ENCODE results near the gene KCNK6. TPM values are rescaled to one million over a fixed set of nuclear protein-coding genes. Genes with fewer than 3 reads are reported as not detected.

The KCNK6 gene
- total and polyA plus RNA-seq, 2 experiments from 2014 or later = 9.0 to 14.6 TPM

GRCh38 chr19:38284422-38284821 lies 35.2 kb upstream of the KCNK6 start:
- Mint-ChIP-seq H3K27ac (no peak overlapping the region), H3K9me3 (no peaks in the 10 kb centered on the region), H3K4me3 (no peak overlapping the region), H3K4me1 (no peaks in the 10 kb centered on the region; the same call in 2 of the 3 replicates), H3K27me3 (ENCODE audit: insufficient read depth, low read depth, poor library complexity) (peaks cover 2% of the 10 kb centered on the region), H3K36me3 (ENCODE audit: low read depth) (peaks cover 40% of the 10 kb centered on the region)
- Histone ChIP-seq H3K4me2 (no peak overlapping the region), H2AFZ (no peak overlapping the region), H3K4me1 (ENCODE audit: insufficient read depth) (no peaks in the 10 kb centered on the region), H3K27me3 (ENCODE audit: insufficient read depth) (no peaks in the 10 kb centered on the region), H3K36me3 (ENCODE audit: insufficient read depth) (peaks cover 12% of the 10 kb centered on the region), H3F3A (replicated peaks; ENCODE audit: low read depth) (peaks cover 17% of the 10 kb centered on the region), H3K27ac (ENCODE audit: low read depth) (0 out of 2 replicates have a peak overlapping the region, but pooled peaks have one; percentile 19), H4K20me1 (replicated peaks; ENCODE audit: insufficient read depth) (peaks cover 30% of the 10 kb centered on the region), H3K9me2 (ENCODE audit: insufficient read depth) (no peaks in the 10 kb centered on the region), H3K4me3 (no peak overlapping the region), H3K79me2 (replicated peaks; ENCODE audit: insufficient read depth) (peaks cover 56% of the 10 kb centered on the region)
- DNase-seq (ENCODE audit: low spot score) (no peak), ATAC-seq (no peak)
- TF ChIP-seq EZH2 (IDR thresholded peaks at IDR 0.05; ENCODE audit: low read depth, unreplicated experiment) (no peak), CREB1 (CRISPR knock-in tag; IDR thresholded peaks at IDR 0.05; ENCODE audit: low read depth) (no peak), EZH2phosphoT487 (IDR thresholded peaks at IDR 0.05; ENCODE audit: unreplicated experiment) (no peak), ZNF331 (CRISPR knock-in tag; IDR thresholded peaks at IDR 0.05; ENCODE audit: low read depth) (no peak), NANOG (IDR thresholded peaks at IDR 0.05; ENCODE audit: borderline replicate concordance) (no peak), POLR2AphosphoS5 (IDR thresholded peaks at IDR 0.05; ENCODE audit: low read depth) (no peak), ZNF114 (CRISPR knock-in tag; IDR thresholded peaks at IDR 0.05) (no peak)
- TF ChIP-seq, protein P1, sequence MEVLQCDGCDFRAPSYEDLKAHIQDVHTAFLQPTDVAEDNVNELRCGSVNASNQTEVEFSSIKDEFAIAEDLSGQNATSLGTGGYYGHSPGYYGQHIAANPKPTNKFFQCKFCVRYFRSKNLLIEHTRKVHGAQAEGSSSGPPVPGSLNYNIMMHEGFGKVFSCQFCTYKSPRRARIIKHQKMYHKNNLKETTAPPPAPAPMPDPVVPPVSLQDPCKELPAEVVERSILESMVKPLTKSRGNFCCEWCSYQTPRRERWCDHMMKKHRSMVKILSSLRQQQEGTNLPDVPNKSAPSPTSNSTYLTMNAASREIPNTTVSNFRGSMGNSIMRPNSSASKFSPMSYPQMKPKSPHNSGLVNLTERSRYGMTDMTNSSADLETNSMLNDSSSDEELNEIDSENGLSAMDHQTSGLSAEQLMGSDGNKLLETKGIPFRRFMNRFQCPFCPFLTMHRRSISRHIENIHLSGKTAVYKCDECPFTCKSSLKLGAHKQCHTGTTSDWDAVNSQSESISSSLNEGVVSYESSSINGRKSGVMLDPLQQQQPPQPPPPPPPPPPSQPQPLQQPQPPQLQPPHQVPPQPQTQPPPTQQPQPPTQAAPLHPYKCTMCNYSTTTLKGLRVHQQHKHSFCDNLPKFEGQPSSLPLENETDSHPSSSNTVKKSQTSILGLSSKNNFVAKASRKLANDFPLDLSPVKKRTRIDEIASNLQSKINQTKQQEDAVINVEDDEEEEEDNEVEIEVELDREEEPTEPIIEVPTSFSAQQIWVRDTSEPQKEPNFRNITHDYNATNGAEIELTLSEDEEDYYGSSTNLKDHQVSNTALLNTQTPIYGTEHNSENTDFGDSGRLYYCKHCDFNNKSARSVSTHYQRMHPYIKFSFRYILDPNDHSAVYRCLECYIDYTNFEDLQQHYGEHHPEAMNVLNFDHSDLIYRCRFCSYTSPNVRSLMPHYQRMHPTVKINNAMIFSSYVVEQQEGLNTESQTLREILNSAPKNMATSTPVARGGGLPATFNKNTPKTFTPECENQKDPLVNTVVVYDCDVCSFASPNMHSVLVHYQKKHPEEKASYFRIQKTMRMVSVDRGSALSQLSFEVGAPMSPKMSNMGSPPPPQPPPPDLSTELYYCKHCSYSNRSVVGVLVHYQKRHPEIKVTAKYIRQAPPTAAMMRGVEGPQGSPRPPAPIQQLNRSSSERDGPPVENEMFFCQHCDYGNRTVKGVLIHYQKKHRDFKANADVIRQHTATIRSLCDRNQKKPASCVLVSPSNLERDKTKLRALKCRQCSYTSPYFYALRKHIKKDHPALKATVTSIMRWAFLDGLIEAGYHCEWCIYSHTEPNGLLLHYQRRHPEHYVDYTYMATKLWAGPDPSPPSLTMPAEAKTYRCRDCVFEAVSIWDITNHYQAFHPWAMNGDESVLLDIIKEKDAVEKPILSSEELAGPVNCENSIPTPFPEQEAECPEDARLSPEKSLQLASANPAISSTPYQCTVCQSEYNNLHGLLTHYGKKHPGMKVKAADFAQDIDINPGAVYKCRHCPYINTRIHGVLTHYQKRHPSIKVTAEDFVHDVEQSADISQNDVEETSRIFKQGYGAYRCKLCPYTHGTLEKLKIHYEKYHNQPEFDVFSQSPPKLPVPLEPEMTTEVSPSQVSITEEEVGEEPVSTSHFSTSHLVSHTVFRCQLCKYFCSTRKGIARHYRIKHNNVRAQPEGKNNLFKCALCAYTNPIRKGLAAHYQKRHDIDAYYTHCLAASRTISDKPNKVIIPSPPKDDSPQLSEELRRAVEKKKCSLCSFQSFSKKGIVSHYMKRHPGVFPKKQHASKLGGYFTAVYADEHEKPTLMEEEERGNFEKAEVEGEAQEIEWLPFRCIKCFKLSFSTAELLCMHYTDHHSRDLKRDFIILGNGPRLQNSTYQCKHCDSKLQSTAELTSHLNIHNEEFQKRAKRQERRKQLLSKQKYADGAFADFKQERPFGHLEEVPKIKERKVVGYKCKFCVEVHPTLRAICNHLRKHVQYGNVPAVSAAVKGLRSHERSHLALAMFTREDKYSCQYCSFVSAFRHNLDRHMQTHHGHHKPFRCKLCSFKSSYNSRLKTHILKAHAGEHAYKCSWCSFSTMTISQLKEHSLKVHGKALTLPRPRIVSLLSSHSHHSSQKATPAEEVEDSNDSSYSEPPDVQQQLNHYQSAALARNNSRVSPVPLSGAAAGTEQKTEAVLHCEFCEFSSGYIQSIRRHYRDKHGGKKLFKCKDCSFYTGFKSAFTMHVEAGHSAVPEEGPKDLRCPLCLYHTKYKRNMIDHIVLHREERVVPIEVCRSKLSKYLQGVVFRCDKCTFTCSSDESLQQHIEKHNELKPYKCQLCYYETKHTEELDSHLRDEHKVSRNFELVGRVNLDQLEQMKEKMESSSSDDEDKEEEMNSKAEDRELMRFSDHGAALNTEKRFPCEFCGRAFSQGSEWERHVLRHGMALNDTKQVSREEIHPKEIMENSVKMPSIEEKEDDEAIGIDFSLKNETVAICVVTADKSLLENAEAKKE (CRISPR knock-in tag; IDR thresholded peaks at IDR 0.05) = no peak
- TF ChIP-seq, protein P2, sequence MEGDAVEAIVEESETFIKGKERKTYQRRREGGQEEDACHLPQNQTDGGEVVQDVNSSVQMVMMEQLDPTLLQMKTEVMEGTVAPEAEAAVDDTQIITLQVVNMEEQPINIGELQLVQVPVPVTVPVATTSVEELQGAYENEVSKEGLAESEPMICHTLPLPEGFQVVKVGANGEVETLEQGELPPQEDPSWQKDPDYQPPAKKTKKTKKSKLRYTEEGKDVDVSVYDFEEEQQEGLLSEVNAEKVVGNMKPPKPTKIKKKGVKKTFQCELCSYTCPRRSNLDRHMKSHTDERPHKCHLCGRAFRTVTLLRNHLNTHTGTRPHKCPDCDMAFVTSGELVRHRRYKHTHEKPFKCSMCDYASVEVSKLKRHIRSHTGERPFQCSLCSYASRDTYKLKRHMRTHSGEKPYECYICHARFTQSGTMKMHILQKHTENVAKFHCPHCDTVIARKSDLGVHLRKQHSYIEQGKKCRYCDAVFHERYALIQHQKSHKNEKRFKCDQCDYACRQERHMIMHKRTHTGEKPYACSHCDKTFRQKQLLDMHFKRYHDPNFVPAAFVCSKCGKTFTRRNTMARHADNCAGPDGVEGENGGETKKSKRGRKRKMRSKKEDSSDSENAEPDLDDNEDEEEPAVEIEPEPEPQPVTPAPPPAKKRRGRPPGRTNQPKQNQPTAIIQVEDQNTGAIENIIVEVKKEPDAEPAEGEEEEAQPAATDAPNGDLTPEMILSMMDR (conservative IDR thresholded peaks at IDR 0.05; ENCODE audit: low read depth in 2 of 2) = no peak
- TF ChIP-seq, protein P3, sequence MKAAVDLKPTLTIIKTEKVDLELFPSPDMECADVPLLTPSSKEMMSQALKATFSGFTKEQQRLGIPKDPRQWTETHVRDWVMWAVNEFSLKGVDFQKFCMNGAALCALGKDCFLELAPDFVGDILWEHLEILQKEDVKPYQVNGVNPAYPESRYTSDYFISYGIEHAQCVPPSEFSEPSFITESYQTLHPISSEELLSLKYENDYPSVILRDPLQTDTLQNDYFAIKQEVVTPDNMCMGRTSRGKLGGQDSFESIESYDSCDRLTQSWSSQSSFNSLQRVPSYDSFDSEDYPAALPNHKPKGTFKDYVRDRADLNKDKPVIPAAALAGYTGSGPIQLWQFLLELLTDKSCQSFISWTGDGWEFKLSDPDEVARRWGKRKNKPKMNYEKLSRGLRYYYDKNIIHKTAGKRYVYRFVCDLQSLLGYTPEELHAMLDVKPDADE (IDR thresholded peaks at IDR 0.05) = no peak

Measured in GM23338 (cell line).